Stimulated activated CD4-positive, alpha-beta T cell treated with anti-CD3 and anti-CD28 coated beads, TNF-alpha, amount 100 ng/mL, for 48 hours (primary cell): ENCODE measurements around the gene ENPP1.
A peak's percentile ranks its signal among the peaks of the same experiment; 100 is the strongest.
"Not testable (repeated sequence)": the region's sequence is repeated elsewhere in the genome, so short reads cannot be mapped to it uniquely, and the experiment has no call there.

Source experiments
- DNase-seq, 3 donors: peaks; one replicate each; pipeline ENCODE4 v3.0.0-alpha.2; 2020; ENCODE audit warnings: low read depth in 3 of 3

Gene ENPP1

DNA sequence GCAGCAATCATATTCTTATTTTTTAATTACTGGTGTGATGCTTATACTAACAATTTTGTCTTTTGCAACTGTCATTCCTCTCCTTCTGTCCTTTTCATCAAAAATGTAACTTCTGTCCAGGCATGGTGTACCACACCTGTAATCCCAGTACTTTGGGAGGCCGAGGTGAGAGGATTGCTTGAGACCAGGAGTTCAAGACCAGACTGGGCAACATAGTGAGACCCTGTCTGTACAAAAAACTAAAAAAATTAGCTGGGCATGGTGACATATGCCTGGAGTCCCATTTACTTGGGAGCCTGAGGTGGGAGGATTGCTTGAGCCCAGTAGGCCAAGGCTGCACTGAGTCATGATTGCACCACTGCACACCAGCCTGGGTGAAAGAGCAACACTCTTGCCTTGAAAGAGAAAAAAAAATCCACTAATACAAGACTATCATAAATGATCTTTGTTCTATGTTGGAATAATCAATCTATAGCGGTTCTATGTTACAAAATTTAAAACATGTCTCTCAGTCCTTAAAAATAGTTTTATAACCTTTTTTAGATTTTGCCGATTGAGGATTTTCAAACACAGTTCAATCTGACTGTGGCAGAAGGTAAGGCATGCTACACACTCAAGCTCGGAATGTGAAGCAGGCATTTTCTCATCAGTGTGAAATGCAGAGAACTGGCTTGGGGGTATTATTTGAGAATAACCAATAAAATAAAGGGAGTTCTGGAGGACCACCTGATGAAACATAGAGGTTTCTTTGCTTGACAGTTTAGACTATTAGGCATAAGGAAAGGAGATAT lies 70.4 kb downstream of the ENPP1 start:
- DNase-seq: no peak

DNA sequence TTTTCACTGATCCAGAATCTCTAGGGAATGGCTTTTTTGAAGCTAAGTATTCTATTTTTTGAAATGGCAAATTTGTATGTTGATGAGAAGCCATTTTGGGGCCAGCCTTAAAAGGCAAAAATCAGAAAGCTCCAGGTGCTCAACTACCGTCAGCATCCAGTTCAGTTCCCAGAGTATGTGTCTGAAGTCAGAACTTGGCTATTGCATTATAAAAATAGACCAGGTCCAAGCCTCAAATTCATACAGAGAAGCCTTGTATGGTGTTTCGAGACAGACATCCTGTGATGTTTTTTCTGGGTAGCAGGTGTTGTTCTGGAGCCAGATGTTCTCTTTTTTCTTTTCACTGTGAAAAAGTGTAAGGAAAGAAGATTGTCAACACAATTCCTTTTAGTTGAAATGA lies 75.2 kb downstream of the ENPP1 start:
- no peak for DNase-seq

DNA sequence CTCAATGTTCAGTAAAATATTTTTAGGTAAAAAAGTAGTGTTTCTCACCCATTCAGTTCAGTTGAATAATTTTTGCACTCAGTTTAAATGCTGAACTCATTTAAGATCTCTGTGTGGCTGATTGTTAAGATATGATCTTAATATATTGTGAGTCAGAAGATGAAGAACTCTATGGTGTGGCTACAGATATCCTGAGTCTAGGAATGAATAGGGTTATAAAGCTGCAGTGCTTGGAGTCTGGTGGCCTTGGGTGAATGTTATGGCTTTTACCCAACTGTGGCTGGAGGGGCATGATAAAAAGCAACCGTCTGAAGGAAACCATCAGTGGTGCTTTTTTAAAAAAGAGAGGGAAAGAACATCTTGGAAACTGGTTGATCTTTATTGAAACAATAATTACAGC lies 77.4 kb downstream of the ENPP1 start:
- DNase-seq: no peak

DNA sequence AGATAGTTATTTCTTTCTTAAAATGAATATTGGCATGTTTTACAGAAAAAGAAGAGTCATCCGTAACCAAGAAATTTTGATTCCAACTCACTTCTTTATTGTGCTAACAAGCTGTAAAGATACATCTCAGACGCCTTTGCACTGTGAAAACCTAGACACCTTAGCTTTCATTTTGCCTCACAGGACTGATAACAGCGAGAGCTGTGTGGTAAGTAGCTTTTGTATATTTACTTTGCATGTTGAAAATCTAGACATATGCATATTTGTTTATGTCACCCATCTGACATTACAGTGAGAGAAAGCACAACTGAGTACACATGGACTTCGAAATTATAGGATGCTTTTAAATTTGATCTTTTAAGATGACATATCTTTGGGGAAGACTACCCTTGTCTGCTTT lies 78.7 kb downstream of the ENPP1 start:
- DNase-seq: no peak

DNA sequence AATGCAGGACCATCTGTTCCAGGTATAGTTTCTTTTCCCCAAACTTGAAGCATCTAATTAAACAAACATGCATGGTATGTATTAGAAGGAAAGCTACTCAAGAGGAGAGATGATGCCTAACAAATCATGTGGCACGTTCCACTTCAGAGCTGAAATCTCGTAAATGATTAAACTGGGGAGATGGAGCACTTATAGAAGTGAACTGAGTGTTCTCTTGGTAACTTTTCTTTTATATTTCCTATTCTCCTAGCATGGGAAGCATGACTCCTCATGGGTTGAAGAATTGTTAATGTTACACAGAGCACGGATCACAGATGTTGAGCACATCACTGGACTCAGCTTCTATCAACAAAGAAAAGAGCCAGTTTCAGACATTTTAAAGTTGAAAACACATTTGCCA lies 82.3 kb downstream of the ENPP1 start:
- no peak for DNase-seq

DNA sequence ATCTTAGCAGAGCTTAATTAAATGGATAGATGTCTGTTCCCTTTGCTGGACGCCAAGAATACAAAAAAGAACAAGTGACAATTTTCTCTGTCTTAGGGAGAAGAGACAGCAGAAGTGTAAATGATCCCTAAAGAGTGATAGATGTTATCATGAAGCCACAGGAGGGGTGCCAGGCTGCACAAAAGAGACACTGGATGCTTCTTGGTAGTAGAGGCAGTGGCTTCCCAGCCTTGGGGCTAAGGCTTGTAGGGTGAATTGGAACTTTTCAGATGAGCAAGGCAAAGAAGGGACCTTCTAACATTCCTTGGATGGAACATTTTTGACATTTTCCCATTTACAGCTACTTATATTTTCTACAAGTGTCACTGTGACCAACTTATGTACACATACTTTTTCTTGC lies 85.4 kb downstream of the ENPP1 start:
- no peak for DNase-seq

DNA sequence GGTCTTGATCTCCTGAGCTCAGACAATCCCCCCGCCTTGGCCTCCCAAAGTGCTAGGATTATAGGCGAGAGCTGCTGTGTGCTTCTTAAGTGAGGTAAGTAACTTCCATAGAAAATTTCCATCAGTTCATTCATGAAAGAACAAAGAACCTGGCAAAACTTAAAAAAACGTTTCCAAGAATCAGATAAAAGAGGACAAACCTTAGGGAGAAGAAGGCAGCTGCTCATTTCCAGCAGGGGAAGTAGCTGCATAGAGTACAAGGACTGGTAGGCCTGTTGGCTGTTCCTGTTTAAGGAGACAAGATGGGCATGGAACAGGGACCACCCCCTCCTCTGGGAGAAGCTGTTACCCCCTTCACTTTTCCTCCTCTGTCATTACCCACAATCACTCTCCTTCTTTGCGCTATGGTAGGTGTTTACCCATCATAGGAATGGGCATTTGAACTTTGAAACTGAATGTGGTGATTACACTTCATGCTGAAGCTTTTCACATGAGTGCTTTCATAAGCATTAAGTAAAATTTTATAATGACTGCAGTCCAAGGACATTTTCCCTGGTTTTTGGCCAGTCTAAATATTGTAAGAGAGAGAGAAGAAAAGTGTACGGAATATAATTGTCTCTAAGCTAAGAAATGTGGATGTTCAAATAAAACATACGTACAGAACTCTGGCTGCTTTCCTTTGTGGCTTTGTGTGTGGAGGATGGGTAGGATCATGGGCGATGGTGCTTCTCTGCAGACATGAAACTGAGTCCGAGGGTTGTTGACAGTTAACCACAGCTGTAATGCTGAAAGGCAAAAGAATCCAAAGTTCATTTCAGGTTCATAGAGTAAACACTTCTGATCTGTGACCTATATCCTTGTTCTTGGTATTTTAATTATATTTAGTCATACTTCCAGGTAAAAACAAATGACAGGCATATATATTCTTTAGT lies 86.9 kb downstream of the ENPP1 start:
- DNase-seq: no peak

DNA sequence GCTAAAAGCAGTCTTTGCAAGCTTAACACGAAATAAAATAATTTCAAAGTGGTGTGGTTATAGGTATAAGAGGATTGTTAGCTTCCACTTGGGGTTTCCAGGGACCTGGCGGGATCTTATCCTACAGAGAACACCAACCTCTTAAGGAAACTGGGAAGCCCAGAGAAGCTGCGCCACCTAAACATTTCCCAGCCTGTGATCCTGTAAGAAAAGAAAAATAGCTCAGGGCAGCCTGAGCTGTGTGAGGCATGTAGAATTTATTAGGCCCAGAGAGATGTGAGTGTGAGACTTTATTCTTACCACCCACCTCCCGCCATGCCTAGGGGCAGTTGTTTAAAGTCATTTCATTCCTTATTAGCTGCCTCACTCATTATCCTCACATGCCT lies 89.2 kb downstream of the ENPP1 start:
- DNase-seq: no peak

DNA sequence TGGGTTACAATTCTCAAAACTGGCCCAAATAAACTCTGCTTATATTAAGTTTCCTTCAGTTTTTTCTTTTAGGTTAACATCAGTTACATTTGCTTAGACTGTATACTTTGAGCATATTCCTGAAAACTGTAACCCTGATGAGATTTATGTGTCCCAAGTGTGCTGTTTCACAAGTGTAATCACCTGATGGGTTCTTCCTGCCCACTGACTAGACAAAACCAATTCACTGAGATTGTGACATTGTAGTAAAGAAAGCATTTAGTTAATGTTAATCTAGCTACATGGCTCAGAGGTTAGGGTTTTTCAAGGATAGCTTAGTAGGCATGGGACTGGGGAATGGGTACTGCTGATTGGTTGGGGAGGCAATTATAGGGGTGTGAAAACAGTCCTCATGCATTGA lies 89.8 kb downstream of the ENPP1 start:
- no peak for DNase-seq

DNA sequence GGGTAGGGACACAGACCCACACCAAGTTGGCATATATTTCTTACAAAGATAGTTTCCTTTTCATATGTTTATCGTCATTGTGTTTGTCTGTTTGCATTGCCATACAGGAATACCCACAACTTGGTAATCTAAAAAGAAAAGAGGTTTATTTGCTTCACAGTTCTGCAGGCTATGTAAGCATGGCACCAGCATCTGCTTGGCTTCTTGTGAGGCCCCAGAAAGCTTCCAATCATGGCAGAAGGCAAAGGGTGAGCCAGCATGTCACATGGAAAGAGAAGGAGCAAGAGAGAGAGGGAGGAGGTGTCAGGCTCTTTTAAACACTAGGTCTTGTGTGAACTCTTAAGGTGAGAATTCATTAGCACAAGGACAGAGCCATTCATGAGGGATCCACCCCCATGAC lies 90.9 kb downstream of the ENPP1 start:
- DNase-seq: no peak

DNA sequence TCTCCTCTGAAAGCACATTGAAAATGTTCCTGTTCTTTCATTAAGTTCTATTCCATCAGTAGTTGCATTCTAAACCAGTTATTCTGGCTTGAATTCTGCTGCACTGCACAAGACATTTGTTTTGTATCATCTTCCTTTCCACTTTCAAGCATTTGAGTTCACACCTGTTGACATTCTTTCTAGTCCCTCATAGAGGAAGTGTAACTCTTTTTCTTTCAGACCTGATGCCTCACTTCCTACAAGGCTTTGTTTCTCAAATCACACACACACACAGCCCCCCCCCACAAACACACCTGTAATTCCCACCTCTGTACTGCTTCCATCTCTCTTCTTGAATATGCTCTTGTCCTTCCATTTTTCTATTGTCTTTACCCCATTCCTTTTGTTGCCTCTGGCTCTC lies 92.4 kb downstream of the ENPP1 start:
- DNase-seq: no peak

DNA sequence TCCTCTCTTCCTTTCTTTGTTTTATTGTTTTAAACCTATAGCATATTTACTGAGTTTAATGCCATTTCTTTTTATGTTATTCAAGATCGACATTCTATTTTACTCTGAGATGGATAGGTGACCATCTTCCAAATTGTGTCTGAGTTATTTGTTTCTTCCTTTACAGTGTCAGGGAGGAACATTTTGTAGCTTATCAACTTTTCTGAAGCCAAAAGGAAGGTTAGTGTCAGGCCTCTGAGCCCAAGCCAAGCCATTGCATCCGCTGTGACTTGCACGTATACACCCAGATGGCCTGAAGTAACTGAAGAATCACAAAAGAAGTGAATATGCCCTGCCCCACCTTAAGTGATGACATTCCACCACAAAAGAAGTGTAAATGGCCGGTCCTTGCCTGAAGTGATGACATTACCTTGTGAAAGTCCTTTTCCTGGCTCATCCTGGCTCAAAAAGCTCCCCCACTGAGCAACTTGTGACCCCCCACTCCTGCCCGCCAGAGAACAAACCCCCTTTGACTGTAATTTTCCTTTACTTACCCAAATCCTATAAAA lies 93.6 kb downstream of the ENPP1 start:
- DNase-seq: not testable (repeated sequence)

DNA sequence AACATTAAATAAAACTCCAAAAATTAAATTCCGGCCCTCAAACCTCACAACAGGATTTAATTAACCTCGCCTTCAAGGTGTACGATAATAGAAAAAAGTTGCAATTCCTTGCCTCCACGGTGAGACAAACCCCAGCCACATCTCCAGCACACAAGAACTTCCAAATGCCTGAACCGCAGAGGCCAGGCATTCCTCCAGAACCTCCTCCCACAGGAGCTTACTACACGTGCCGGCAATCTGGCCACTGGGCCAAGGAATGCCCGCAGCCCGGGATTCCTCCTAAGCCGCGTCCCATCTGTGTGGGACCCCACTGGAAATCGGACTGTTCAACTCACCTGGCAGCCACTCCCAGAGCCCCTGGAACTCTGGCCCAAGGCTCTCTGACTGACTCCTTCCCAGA lies 95.9 kb downstream of the ENPP1 start:
- DNase-seq: not testable (repeated sequence)

DNA sequence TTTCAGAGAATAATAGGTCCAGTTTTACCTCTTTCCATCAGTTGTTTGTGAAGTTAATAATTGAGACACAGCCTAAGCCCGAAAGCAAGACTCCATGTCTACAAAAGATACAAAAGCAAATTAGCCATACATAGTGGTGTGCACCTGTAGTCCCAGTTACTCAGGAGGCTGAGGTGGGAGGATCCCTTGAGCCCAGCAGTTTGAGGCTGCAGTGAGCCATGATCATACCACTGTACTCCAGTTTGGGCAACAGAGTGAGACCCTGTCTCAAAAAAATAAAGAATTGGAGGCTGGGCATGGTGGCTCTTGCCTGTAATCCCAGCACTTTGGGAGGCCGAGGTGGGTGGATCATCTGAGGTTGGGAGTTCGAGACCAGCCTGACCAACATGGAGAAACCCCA lies 101.0 kb downstream of the ENPP1 start:
- not testable (repeated sequence) for DNase-seq

DNA sequence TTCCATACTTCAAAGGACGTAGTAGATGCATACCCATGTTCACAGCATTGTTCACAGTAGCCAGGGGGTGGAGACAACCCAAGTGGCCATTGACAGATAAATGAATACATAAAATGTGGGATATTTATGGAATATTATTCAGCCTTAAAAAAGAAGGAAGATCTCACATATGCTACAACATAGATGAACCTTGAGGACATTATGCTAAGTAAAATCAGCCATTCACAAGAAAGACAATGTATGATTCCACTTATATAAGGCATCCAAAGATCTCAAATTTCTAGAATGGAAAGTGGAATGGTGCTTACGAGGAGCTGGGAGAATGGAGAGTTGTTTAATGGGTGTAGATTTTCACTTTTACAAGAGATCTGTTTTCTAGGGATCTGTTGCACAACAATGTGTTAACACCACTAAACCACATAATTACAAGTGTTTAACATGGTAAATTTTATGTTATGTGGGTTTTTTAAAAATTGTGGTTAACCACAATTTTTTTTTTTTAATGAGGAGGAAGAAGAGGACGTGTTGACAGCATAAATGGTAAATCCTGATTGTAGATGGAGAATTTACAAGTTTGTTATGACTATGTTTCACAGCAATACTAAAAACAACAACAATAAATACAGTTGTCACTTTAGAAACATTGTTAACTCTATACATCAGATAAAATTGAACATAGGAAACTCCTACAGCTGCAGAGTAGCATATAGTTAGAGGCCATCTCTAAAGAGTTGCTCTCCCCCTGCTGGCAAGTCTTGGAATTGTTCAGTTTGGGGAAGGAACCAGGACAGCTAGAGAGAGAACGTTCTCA lies 101.8 kb downstream of the ENPP1 start:
- peak; percentile 49 to 75 (median 57) for DNase-seq

DNA sequence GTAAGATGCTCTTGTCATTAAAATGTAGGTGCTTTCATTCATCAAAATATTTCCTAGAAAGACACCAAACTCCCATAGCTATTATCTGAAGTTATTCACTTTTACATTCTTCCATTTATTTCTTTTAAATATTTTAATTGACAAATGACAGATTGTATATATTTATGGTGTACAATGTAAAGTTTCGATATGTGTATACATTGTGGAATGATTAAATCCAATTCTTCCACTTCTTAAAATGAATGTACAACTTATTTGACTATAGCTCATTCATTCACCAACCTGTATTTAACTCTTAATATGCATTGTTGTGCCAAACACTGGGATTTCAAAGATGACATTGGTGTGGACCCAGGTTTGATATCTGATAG lies 102.4 kb downstream of the ENPP1 start:
- no peak for DNase-seq

DNA sequence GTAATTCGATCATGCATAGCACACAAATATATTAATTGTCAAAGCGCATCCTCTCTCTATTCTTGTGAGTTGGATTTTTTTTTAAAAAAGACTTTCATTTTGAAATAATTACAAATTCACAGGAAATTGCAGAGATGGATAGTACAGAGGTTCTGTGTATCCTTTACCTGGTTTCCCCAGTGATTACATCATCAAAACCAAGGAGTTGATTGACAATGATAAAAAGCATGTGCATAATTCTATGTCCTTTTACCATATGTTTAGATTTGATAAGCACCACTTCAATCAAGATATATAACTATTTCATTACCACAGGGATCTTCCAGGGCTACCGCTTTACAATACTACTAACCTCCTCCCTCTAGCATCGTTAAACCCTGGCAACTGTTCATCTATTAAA lies 103.1 kb downstream of the ENPP1 start:
- no peak for DNase-seq

DNA sequence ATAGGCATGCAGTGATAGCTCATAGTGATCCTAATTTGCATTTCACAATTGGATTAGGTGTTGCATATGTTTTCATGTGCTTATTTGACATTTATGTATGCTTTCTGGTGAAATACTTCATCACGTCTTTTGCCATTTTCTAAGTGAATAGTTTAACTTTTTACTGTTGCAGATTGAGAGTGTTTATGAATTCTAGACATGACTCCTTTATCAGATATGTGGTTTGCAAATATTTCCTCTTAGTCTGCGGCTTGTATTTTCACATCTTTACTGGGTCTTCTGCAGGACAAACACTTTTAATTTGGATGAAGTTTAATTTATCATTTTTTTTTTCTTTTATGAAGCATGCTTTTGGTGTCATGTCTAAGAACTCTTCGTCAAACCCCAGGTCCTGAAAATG lies 104.1 kb downstream of the ENPP1 start:
- DNase-seq: no peak

DNA sequence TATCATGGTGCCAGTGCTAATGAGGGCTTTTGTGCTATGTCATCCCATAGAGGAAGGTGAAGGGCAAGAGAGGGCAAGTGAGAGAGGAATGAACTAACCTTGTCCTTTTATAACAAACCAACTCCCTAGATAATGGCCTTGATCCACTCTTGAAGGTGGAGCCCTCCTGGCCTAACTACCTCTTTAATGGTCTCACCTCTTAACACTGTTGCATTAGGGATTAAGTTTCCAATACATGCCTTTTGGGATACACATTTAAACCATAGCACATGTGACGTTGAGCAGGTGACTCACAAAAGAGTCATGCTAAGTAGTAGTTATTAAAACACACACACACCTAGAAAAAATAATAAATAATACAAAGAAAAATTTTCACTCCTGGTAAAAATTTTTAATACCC lies 106.4 kb downstream of the ENPP1 start:
- no peak for DNase-seq

DNA sequence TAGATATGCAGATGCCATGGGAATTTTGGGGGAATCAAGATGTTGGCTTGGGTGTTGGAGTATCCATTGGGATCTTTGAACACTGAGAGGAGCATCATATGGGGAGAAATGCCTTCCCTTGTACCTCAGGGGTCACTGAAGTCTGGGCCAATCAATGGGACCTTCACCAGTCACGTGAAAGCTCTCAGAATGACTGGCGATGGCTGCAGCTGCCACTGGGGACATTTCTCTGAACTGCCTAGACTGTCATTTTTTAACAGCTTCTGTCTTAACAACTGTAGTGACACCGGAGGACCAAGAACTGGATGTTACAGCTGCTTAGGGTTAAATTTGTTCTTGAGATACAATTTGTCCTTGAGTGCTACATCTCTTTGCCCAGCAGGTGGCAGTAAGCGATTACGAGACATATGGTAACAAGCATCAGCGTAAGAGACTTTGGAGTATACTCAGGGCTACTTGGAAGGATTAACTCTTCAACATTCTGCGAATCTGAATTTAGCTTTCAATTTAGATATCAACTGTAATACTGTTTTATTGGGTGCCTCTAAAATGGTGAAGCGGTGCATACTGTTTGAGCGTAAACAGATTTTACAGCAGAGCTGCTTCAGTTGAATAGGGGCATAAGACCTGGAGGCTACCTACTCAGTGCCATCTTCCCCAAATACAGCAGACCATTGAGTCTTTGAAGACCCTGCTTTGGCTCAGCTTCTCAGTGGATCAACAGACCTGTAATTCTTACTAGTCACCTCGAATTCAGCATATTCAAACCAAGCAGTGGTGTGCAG lies 107.3 kb downstream of the ENPP1 start:
- DNase-seq: peak; percentile 13 to 27 (median 14)
